HG02885 (cell line): Measurements from ENCODE around the gene CHMP4A.
"Not testable (repeated sequence)": the region's sequence is repeated elsewhere in the genome, so short reads cannot be mapped to it uniquely, and the experiment has no call there.

ENCODE experiments used
- ATAC-seq: cut with Tn5 transposase; IDR thresholded peaks from one replicate; pipeline ENCODE4 v1.9.1; 2021; ENCODE audit warnings: mild to moderate bottlenecking; ENCODE audit not compliant: unreplicated experiment, poor library complexity

Gene CHMP4A

GRCh38 chr14:24249230-24250021 lies 36.1 kb upstream of the CHMP4A start:
- ATAC-seq = no peak

- ATAC-seq = no peak
Observed at GRCh38 chr14:24247422-24247821, 34.1 kb upstream of the CHMP4A start.

- ATAC-seq = no peak
Observed at GRCh38 chr14:24246765-24247212, 33.5 kb upstream of the CHMP4A start.

- ATAC-seq = not testable (repeated sequence)
Observed at GRCh38 chr14:24245350-24245749, 32.1 kb upstream of the CHMP4A start.

GRCh38 chr14:24243336-24243836 lies 30.1 kb upstream of the CHMP4A start:
- ATAC-seq = no peak

- ATAC-seq = peak; percentile 82
Observed at GRCh38 chr14:24241829-24242443, 28.6 kb upstream of the CHMP4A start.

- ATAC-seq = no peak
Observed at GRCh38 chr14:24240110-24240918, 27.0 kb upstream of the CHMP4A start.

- ATAC-seq = no peak
Observed at GRCh38 chr14:24238527-24239037, 25.3 kb upstream of the CHMP4A start.

GRCh38 chr14:24238123-24238522 lies 24.8 kb upstream of the CHMP4A start:
- no peak for ATAC-seq

- no peak for ATAC-seq
Observed at GRCh38 chr14:24237463-24237955, 24.2 kb upstream of the CHMP4A start.

- ATAC-seq = no peak
Observed at GRCh38 chr14:24236689-24237462, 23.6 kb upstream of the CHMP4A start.

GRCh38 chr14:24235804-24236688 lies 22.8 kb upstream of the CHMP4A start:
- no peak for ATAC-seq

- ATAC-seq = no peak
Observed at GRCh38 chr14:24234095-24235005, 21.1 kb upstream of the CHMP4A start.

- no peak for ATAC-seq
Observed at GRCh38 chr14:24233538-24233866, 20.2 kb upstream of the CHMP4A start.

- peak; percentile 67 for ATAC-seq
Observed at GRCh38 chr14:24232645-24233537, 19.6 kb upstream of the CHMP4A start, which contains the start of gene GMPR2. GMPR2 (plus strand) TSS chr14:24232929; CDS start chr14:24233254, 325 bp downstream.

GRCh38 chr14:24232121-24232644 lies 18.9 kb upstream of the CHMP4A start, which contains the start of gene NEDD8:
NEDD8 (minus strand) TSS chr14:24232367; CDS start chr14:24232267, 100 bp downstream.
- ATAC-seq = peak; percentile 81
